Spinal cord (tissue), 10 donors: ENCODE measurements around the gene DGKI. TPM values are rescaled to one million over a fixed set of nuclear protein-coding genes. Genes with fewer than 3 reads are reported as not detected.

Experiments used
- DNase-seq, 6 donors: peaks; one replicate each; pipeline versions ENCODE4 v3.0.0 to v3.0.0-alpha.2; 2013 to 2015; ENCODE audit warnings: low spot score in 6 of 6, low read depth in 4 of 6
- H3K27ac ChIP-seq: one replicate; pipeline ENCODE4 v1.5.1; 2013; ENCODE audit warnings: low read depth, low read length, control low read depth
- H3K27me3 ChIP-seq: one replicate; pipeline ENCODE4 v1.6.1; 2013; ENCODE audit warnings: low read length; ENCODE audit not compliant: control insufficient read depth, insufficient read depth
- H3K36me3 ChIP-seq: one replicate; pipeline ENCODE4 v1.6.1; 2013; ENCODE audit warnings: low read length; ENCODE audit not compliant: control insufficient read depth, insufficient read depth
- H3K4me1 ChIP-seq: one replicate; pipeline ENCODE4 v1.6.1; 2013; ENCODE audit warnings: low read length; ENCODE audit not compliant: control insufficient read depth, insufficient read depth
- H3K4me3 ChIP-seq: one replicate; pipeline ENCODE4 v1.5.1; 2013; ENCODE audit warnings: low read depth, low read length, control low read depth
- H3K9me3 ChIP-seq: one replicate; pipeline ENCODE4 v1.6.1; 2013; ENCODE audit warnings: low read length; ENCODE audit not compliant: control insufficient read depth, insufficient read depth
- WGBS: methylation state at CpG from one replicate; pipeline ENCODE4 v1.1.5; 2013; ENCODE audit warnings: missing lambda C conversion rate; ENCODE audit not compliant: insufficient coverage; 5-methylcytosine and 5-hydroxymethylcytosine counted together
- polyA plus RNA-seq, 2 donors: library from polyadenylated mRNA; unstranded; fragments of 120-200 nt; gene quantifications; one replicate each; pipeline ENCODE4 v1.2.1, GENCODE V29; 2013; ENCODE audit not compliant: insufficient read length in 2 of 2
- total RNA-seq, 2 donors: library from RNA; depleted of rRNA in 1 of 2; stranded (reverse); fragments of 120-200 nt in 1 of 2; fragments of >200 nt in 1 of 2; gene quantifications; one replicate each; pipeline versions ENCODE4 v1.2.3 to v1.2.4, GENCODE V29; 2013 to 2014
- donor health status: healthy.

DGKI gene
- total and polyA plus RNA-seq, 4 donors: 12.4 to 75.0 (median 22.7) TPM

DNA sequence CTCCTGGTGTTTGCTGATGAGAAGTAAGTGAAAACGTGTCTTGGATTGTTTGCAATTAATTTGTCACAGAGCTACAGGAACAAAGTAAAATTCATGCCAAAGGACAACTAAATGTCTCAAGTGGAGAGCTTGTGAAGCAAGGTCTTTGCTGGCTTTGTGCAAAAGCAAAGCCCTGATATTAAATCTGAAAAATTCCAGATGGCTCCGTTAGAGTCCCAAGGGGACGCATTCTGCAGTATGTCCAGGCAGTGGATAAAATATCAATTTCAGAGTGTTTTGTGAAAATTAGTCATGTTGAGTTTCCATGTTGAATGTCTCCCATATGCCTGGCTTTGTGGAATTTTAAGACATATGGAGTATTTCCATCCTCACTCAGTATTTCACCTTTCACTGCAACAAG is 400.7 kb downstream of the DGKI start:
- Histone ChIP-seq H3K36me3 (no peaks in the 10 kb centered on the region), H3K27ac (no peak overlapping the region), H3K9me3 (no peaks in the 10 kb centered on the region), H3K4me1 (peaks cover under 1% of the 10 kb centered on the region), H3K4me3 (no peak overlapping the region), H3K27me3 (no peaks in the 10 kb centered on the region)
- no peak for DNase-seq
- WGBS: 85% methylated on average over 2 of the region's 3 CpGs

DNA sequence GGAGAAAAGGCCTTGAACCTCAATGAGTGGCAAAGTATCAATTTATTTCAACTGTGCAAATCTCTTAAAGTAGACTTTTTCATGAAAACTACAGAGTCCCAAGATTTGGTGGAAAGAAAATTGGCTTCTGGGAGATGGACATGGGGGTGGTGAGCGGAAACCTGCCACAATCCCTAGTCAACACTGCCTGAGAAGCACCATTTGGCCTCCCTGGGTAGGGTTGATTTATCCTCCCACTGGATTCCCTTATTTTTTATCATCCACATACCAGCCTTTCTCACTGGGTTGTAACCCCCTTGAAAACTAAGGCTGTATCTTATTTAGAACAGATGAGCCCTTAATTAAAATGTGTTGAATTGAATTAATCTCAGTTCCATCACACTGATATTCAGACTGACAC is 401.5 kb downstream of the DGKI start:
- WGBS: no CpG with 5 or more reads among the region's 1 CpG
- Histone ChIP-seq H3K4me1 (peaks cover 2% of the 10 kb centered on the region), H3K27me3 (no peaks in the 10 kb centered on the region), H3K4me3 (no peak overlapping the region), H3K27ac (no peak overlapping the region), H3K36me3 (no peaks in the 10 kb centered on the region), H3K9me3 (no peaks in the 10 kb centered on the region)
- no peak for DNase-seq

DNA sequence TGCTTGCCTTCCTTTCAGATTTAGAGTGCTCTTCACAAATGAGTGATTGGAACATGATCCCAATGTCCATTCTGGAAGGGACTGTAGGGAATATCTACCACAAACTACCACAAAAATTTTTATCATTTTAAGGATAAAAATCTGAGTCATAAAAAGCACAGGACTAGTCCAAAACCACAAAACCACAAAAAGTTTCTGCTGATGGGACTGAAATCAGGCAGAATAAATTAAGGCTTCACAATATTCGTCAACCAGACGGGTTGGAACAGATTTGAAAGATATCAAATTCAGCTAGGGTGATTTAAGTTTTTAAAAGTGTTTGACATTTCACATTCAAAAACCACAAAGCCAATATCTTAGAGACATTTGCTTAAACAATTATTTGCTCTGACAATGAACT is 403.2 kb downstream of the DGKI start:
- no CpG with 5 or more reads among the region's 2 CpGs for WGBS
- no peak overlapping the region for H3K27ac ChIP-seq
- H3K4me3 ChIP-seq: no peak overlapping the region
- H3K4me1 ChIP-seq: peaks cover 8% of the 10 kb centered on the region
- no peaks in the 10 kb centered on the region for H3K27me3 ChIP-seq
- no peak for DNase-seq
- H3K36me3 ChIP-seq: no peaks in the 10 kb centered on the region
- H3K9me3 ChIP-seq: no peaks in the 10 kb centered on the region

DNA sequence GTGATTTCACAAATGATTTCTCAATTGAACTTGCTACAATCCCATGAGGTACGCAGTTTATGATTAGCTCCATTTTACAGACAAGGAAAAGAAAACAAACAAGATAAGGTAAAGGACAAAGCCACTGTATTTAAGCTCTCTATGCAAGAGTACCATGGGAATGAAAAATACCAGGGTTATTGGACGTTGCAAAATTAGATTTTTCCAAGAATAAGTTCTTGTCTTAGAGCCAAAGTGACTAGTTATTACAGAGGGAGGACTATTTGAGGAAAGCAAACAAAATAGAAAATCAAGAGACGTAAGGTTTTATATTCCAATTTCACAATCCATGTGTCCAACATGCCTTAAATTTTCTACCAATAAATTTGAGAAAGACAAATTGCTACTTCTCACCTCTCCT is 405.3 kb downstream of the DGKI start:
- Histone ChIP-seq H3K4me1 (peaks cover 8% of the 10 kb centered on the region), H3K27ac (no peak overlapping the region), H3K4me3 (no peak overlapping the region), H3K36me3 (no peaks in the 10 kb centered on the region), H3K27me3 (no peaks in the 10 kb centered on the region), H3K9me3 (no peaks in the 10 kb centered on the region)
- no CpG with 5 or more reads among the region's 3 CpGs for WGBS
- DNase-seq: no peak

DNA sequence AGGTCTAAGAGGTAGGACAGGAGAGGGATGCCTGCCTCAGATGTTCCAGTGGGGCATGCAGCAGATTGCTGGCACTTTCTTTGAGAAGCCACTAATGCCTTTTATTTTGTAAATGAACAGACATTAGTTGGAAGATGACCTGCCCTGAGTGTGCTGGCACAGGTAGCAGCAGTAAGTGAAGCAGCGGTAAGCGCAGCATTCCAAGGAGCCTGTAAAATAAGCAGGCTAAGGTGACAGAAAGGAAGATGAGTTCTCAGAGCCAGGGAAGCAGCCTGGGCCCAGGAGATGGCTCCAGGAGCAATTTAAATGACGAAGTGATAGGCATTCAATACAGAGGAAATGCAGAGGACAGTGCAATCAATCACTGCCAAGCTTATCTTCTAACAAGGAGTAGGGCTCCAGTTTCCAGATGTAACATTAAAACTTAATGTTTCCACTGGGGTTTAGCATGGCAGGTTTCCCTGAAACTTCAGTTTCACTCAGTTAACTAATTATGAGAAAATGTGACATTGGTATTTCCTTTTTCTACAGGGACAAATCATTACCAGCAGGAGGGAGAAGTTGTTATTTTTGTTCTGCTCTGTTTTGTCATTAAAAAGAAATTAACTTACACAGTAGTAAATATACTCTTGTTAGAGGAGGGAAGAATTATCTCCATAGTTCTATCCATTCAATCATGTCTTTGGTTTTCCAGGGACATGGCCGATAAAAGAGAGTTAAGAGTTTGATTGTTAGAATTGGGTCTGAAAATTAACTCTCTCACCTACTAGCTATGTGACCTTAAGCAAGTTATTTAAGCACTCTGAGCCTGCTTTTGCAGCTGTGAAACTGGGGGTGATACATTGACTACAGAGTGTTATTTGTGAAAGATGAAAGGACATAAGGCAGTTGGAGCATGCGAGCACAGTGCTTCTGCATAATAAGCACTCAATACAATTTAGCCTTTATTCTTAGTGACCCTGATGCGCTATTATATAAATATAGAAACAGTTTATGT is 406.6 kb downstream of the DGKI start:
- Histone ChIP-seq H3K27me3 (no peaks in the 10 kb centered on the region), H3K36me3 (no peaks in the 10 kb centered on the region), H3K4me1 (peaks cover 11% of the 10 kb centered on the region), H3K9me3 (no peaks in the 10 kb centered on the region), H3K4me3 (no peak overlapping the region), H3K27ac (peak overlapping the region; percentile 30)
- 36% methylated on average over 3 of the region's 6 CpGs for WGBS
- peak in 4 of 6 donors; percentile 32 to 95 (median 50) for DNase-seq

DNA sequence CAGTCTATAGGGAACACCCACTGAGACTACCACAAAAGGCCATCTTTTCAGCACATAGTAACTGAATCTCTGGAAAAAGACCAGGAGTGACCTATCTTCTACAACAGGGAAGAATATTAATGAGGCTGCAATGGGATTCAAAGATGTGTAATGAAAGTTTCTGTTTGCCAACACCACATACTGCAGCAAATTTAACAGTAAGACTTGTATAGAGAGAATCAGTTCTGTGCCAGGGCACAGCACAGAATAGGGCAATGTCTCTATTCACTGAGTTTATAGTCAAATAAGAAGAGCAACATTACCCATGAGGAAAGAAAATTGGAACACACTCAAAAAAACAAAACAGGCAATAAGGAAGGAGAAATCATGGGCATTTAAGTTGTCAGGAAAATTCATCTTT is 411.8 kb downstream of the DGKI start:
- Histone ChIP-seq H3K4me1 (peaks cover 18% of the 10 kb centered on the region), H3K27ac (peak overlapping the region; percentile 67), H3K9me3 (peaks cover 1% of the 10 kb centered on the region), H3K27me3 (no peaks in the 10 kb centered on the region), H3K4me3 (no peak overlapping the region), H3K36me3 (no peaks in the 10 kb centered on the region)
- peak in 5 of 6 donors; percentile 53 to 90 (median 66) for DNase-seq

DNA sequence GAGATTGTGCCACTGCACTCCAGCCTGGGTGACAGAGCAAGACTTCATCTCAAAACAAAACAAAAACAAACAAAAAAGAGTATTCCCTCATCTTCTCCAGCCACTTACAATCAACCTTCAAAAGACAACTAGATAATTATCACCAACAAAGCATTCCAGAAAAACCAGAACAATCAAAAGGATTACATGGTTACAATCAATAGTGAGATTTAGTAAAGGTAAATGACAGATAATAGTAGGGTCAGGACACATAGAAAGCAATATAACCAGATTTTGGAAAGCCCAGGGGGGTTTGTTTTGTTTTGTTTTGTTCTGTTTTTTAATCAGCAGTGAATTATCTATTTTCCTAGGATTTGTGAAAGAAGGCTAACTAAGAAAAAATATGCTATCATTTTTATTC is 412.2 kb downstream of the DGKI start:
- Histone ChIP-seq H3K27me3 (no peaks in the 10 kb centered on the region), H3K4me3 (no peak overlapping the region), H3K9me3 (peaks cover 1% of the 10 kb centered on the region), H3K36me3 (no peaks in the 10 kb centered on the region), H3K4me1 (peaks cover 13% of the 10 kb centered on the region), H3K27ac (peak overlapping the region; percentile 67)
- DNase-seq: no peak

DNA sequence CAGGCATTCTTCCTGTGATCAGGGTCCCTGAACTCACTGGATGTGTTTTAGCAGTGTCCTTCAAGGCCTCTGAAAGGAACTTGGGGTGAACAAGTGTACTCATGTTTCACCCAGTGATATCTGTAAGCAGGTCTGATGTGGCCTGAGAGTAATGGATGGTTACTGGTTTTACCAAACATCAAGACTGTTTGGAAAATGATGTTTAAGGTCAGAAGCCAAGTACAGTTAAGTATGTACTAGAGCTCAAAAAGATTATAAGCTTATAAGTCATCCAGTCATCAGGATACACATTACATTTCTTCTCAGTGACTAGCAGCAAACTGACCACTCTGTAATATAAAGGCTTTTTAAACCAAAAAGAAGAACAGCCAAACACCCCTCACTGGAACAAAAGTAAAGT is 423.5 kb downstream of the DGKI start:
- no peak overlapping the region for H3K27ac ChIP-seq
- peaks cover 6% of the 10 kb centered on the region for H3K4me1 ChIP-seq
- H3K27me3 ChIP-seq: no peaks in the 10 kb centered on the region
- H3K36me3 ChIP-seq: no peaks in the 10 kb centered on the region
- H3K9me3 ChIP-seq: no peaks in the 10 kb centered on the region
- H3K4me3 ChIP-seq: no peak overlapping the region
- DNase-seq: no peak

DNA sequence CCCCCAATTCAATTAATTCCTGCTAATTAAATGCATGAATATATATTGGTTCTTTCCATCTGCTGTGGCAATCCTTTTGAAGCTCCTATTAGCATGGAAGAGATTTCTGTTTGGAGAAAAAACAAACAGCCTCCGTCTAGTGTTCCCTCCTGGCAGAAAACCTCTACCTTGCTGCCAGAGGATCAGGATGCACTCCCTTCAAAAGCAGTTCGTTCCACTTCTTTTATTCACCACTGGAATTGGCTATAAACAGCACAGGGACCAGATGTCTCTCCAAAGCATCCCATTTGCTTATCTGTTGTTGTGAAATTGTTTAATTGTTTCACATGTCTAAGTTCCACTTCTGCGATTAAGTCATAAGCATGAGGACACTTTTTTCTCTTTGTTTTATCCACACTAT is 425.4 kb downstream of the DGKI start:
- peak in 2 of 6 donors; percentile 76 to 85 for DNase-seq
- H3K27me3 ChIP-seq: no peaks in the 10 kb centered on the region
- WGBS: 33% methylated on average over 1 of the region's 3 CpGs

DNA sequence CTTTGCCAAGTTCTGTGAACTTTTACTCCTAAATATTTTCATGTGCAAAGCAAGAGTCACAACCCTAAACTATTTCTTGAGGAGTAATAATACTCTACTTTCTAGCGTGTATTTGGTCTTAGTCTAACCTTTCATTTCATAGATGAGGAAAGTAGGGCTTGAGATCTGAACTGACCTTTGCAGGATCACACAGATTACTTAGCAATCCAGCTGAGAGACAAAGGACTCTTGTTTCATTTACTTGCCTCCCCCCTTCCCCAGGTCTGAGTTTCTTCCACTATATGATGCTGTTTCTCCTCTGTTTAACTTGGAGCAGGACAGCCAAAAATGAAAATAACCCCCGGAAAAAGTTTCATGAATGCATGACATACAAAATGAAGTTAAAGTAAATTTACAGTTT is 427.9 kb downstream of the DGKI start:
- no peak overlapping the region for H3K4me3 ChIP-seq
- H3K36me3 ChIP-seq: no peaks in the 10 kb centered on the region
- WGBS: no CpG with 5 or more reads among the region's 2 CpGs
- H3K4me1 ChIP-seq: peaks cover 6% of the 10 kb centered on the region
- no peaks in the 10 kb centered on the region for H3K27me3 ChIP-seq
- H3K9me3 ChIP-seq: no peaks in the 10 kb centered on the region
- DNase-seq: peak in 1 of 6 donors; percentile 17
- no peak overlapping the region for H3K27ac ChIP-seq

More for the DNA sequence above, 425.4 kb downstream of the DGKI start:
- no peaks in the 10 kb centered on the region for H3K36me3 ChIP-seq
- no peaks in the 10 kb centered on the region for H3K9me3 ChIP-seq
- H3K4me3 ChIP-seq: no peak overlapping the region
- H3K4me1 ChIP-seq: peaks cover 6% of the 10 kb centered on the region
- H3K27ac ChIP-seq: no peak overlapping the region
